Liver (tissue), 9 donors: ENCODE results near the gene SFTA2. TPM values are rescaled to one million over a fixed set of nuclear protein-coding genes. Genes with fewer than 3 reads are reported as not detected.

Experiments used
- DNase-seq: peaks from one replicate; pipeline ENCODE4 v3.0.0-alpha.2; 2017; ENCODE audit warnings: low spot score
- H3K27ac ChIP-seq, 2 donors: one replicate each; pipeline ENCODE4 v1.7.0; 2013; ENCODE audit warnings: inconsistent platforms in 2 of 2, low read length in 2 of 2, control low read depth in 1 of 2, low read depth in 1 of 2, mild to moderate bottlenecking in 1 of 2
- H3K27me3 ChIP-seq, 4 donors: one replicate each; pipeline versions ENCODE4 v1.6.1 to v1.7.0; 2013; ENCODE audit warnings: low read length in 3 of 4, inconsistent platforms in 1 of 4, mild to moderate bottlenecking in 1 of 4, moderate library complexity in 1 of 4; ENCODE audit not compliant: control insufficient read depth in 4 of 4, insufficient read depth in 4 of 4
- H3K36me3 ChIP-seq, 4 donors: one replicate each; pipeline versions ENCODE4 v1.6.1 to v1.7.0; 2013; ENCODE audit warnings: low read length in 3 of 4, mild to moderate bottlenecking in 3 of 4, low read depth in 1 of 4, moderate library complexity in 1 of 4; ENCODE audit not compliant: control insufficient read depth in 4 of 4, insufficient read depth in 3 of 4
- H3K4me1 ChIP-seq, 4 donors: one replicate each; pipeline versions ENCODE4 v1.6.1 to v1.7.0; 2013; ENCODE audit warnings: low read length in 3 of 4, mild to moderate bottlenecking in 3 of 4, moderate library complexity in 1 of 4; ENCODE audit not compliant: control insufficient read depth in 4 of 4, insufficient read depth in 4 of 4
- H3K4me3 ChIP-seq, 3 donors: one replicate each; pipeline versions ENCODE4 v1.6.1 to v1.7.0; 2013; ENCODE audit warnings: low read length in 3 of 3, control low read depth in 1 of 3, low read depth in 1 of 3, mild to moderate bottlenecking in 1 of 3
- H3K9ac ChIP-seq, 2 donors: one replicate each; pipeline ENCODE4 v1.7.0; 2013; ENCODE audit warnings: low read length in 2 of 2, mild to moderate bottlenecking in 2 of 2, moderate library complexity in 2 of 2, control low read depth in 1 of 2, low read depth in 1 of 2
- H3K9me3 ChIP-seq, 4 donors: one replicate each; pipeline versions ENCODE4 v1.6.1 to v1.7.0; 2013; ENCODE audit warnings: low read length in 3 of 4; ENCODE audit not compliant: control insufficient read depth in 4 of 4
- ATF3 ChIP-seq: IDR thresholded peaks from 2 replicates; pipeline ENCODE4 v1.6.1; 2016; ENCODE audit warnings: antibody characterized with exemption
- CTCF ChIP-seq: fragments of 150-350 bp; IDR thresholded peaks from 2 replicates; pipeline ENCODE4 v1.5.1; 2017; ENCODE audit warnings: improper control_type of control experiment, low read depth, low read length; ENCODE audit not compliant: missing input control
- EGR1 ChIP-seq, 2 donors: IDR thresholded peaks; 2 replicates each; pipeline ENCODE4 v1.6.1; 2016 to 2018; ENCODE audit warnings: antibody characterized with exemption in 2 of 2, low read depth in 2 of 2
- FOXA1 ChIP-seq: IDR thresholded peaks from 2 replicates; pipeline ENCODE4 v1.6.1; 2016; ENCODE audit warnings: antibody characterized with exemption
- FOXA2 ChIP-seq: IDR thresholded peaks from 2 replicates; pipeline ENCODE4 v1.6.1; 2016; ENCODE audit warnings: antibody characterized with exemption
- GABPA ChIP-seq, 2 donors: IDR thresholded peaks in 1 of 2; conservative IDR thresholded peaks in 1 of 2; 2 replicates each; pipeline ENCODE4 v1.6.1; 2016; ENCODE audit warnings: antibody characterized with exemption in 2 of 2, mild to moderate bottlenecking in 1 of 2, moderate library complexity in 1 of 2
- HNF4A ChIP-seq, 2 donors: conservative IDR thresholded peaks; 2 replicates each; pipeline ENCODE4 v1.6.1; 2016; ENCODE audit warnings: antibody characterized with exemption in 2 of 2, mild to moderate bottlenecking in 2 of 2
- HNF4G ChIP-seq: IDR thresholded peaks from 2 replicates; pipeline ENCODE4 v1.6.1; 2016; ENCODE audit warnings: antibody characterized with exemption
- JUND ChIP-seq, 2 donors: IDR thresholded peaks; 2 replicates each; pipeline ENCODE4 v1.6.1; 2016; ENCODE audit warnings: antibody characterized with exemption in 2 of 2
- MAX ChIP-seq: IDR thresholded peaks from 2 replicates; pipeline ENCODE4 v1.6.1; 2016; ENCODE audit warnings: antibody characterized with exemption
- NR2F2 ChIP-seq: IDR thresholded peaks from 2 replicates; pipeline ENCODE4 v1.6.1; 2016; ENCODE audit warnings: antibody characterized with exemption
- RAD21 ChIP-seq, 2 donors: IDR thresholded peaks; 2 replicates each; pipeline ENCODE4 v1.6.1; 2016; ENCODE audit warnings: antibody characterized with exemption in 2 of 2, mild to moderate bottlenecking in 2 of 2
- REST ChIP-seq: IDR thresholded peaks from 2 replicates; pipeline ENCODE4 v1.6.1; 2016; ENCODE audit warnings: antibody characterized with exemption, mild to moderate bottlenecking
- RXRA ChIP-seq, 2 donors: IDR thresholded peaks; 2 replicates each; pipeline ENCODE4 v1.6.1; 2017 to 2018; ENCODE audit warnings: antibody characterized with exemption in 2 of 2, mild to moderate bottlenecking in 1 of 2
- SP1 ChIP-seq: IDR thresholded peaks from 2 replicates; pipeline ENCODE4 v1.6.1; 2018; ENCODE audit warnings: antibody characterized with exemption, mild to moderate bottlenecking
- TAF1 ChIP-seq: conservative IDR thresholded peaks from 2 replicates; pipeline ENCODE4 v1.6.1; 2016; ENCODE audit warnings: antibody characterized with exemption, mild to moderate bottlenecking
- YY1 ChIP-seq: IDR thresholded peaks from 2 replicates; pipeline ENCODE4 v1.6.1; 2016; ENCODE audit warnings: antibody characterized with exemption, mild to moderate bottlenecking
- ZBTB33 ChIP-seq: IDR thresholded peaks from 2 replicates; pipeline ENCODE4 v1.6.1; 2016; ENCODE audit warnings: antibody characterized with exemption
- WGBS: extraction: QIAGEN DNeasy Blood & Tissue Kit; methylation state at CpG from one replicate; pipeline ENCODE4 v1.1.7; 2013; 5-methylcytosine and 5-hydroxymethylcytosine counted together
- polyA plus RNA-seq, 2 donors: library from polyadenylated mRNA; stranded (reverse) in 1 of 2; unstranded in 1 of 2; fragments of 200-250 nt in 1 of 2; fragments of >200 nt in 1 of 2; fragmentation: Nextera tagmentation in 1 of 2; extraction: Ambion mirVana in 1 of 2; gene quantifications; one replicate each; pipeline versions ENCODE4 v1.2.1 to v1.2.3, GENCODE V29; 2013 to 2015
- total RNA-seq, 2 donors: library from RNA; depleted of rRNA; stranded (reverse); fragments of >200 nt; gene quantifications; one replicate each; pipeline ENCODE4 v1.2.3, GENCODE V29; 2014
- donor health status: healthy.
- donor health status: healthy.
- donor health status: healthy.
- donor health status: healthy.
- donor health status: healthy.

The SFTA2 gene
- total and polyA plus RNA-seq, 4 donors = 0.60 TPM; not detected in 3

GRCh38 chr6:30922447-30922852, 9.5 kb downstream of the SFTA2 start:
- no peaks in the 10 kb centered on the region for H3K9me3 ChIP-seq
- H3K27ac ChIP-seq = no peak overlapping the region
- WGBS = 91% methylated on average over 7 of the region's 7 CpGs
- no peak for DNase-seq
- no peak overlapping the region for H3K9ac ChIP-seq
- H3K27me3 ChIP-seq = no peaks in the 10 kb centered on the region
- H3K4me3 ChIP-seq = no peak overlapping the region
- TF ChIP-seq JUND (IDR thresholded peaks at IDR 0.05) = no peak
- no peak for TF ChIP-seq TAF1
- no peak for TF ChIP-seq GABPA (IDR thresholded peaks at IDR 0.05 in 1 of 2, conservative IDR thresholded peaks at IDR 0.05 in 1 of 2)
- TF ChIP-seq MAX = no peak
- TF ChIP-seq REST = no peak
- no peak for TF ChIP-seq NR2F2
- TF ChIP-seq RAD21 (IDR thresholded peaks at IDR 0.05) = no peak
- no peak for TF ChIP-seq RXRA (IDR thresholded peaks at IDR 0.05)
- no peak for TF ChIP-seq FOXA1
- no peak for TF ChIP-seq FOXA2
- no peak for TF ChIP-seq EGR1 (IDR thresholded peaks at IDR 0.05; ENCODE audit: low read depth in 2 of 2)
- no peak for TF ChIP-seq ATF3
- no peaks in the 10 kb centered on the region for H3K4me1 ChIP-seq
- H3K36me3 ChIP-seq = peaks cover 18 to 78% (median 40%) of the 10 kb centered on the region in 4 donors

- DNase-seq = no peak
- H3K4me1 ChIP-seq = peaks cover 0 to 19% (median 13%) of the 10 kb centered on the region in 4 donors
- no peak overlapping the region for H3K27ac ChIP-seq
- no peaks in the 10 kb centered on the region for H3K9me3 ChIP-seq
- H3K36me3 ChIP-seq = peaks cover 13 to 58% (median 34%) of the 10 kb centered on the region in 4 donors
- TF ChIP-seq GABPA (IDR thresholded peaks at IDR 0.05 in 1 of 2, conservative IDR thresholded peaks at IDR 0.05 in 1 of 2) (no peak), MAX (no peak), JUND (IDR thresholded peaks at IDR 0.05) (no peak), EGR1 (IDR thresholded peaks at IDR 0.05; ENCODE audit: low read depth in 2 of 2) (no peak), HNF4G (no peak), REST (no peak), YY1 (no peak), TAF1 (no peak), HNF4A (conservative IDR thresholded peaks at IDR 0.05) (no peak), RAD21 (IDR thresholded peaks at IDR 0.05) (no peak), ZBTB33 (no peak), ATF3 (no peak), FOXA1 (no peak), RXRA (IDR thresholded peaks at IDR 0.05) (no peak), SP1 (no peak), NR2F2 (no peak), CTCF (no peak), FOXA2 (no peak)
- no peak overlapping the region for H3K9ac ChIP-seq
- no peaks in the 10 kb centered on the region for H3K27me3 ChIP-seq
- H3K4me3 ChIP-seq = no peak overlapping the region
- WGBS = 89% methylated on average over 8 of the region's 8 CpGs
These were observed 13.3 kb downstream of the SFTA2 start for GRCh38 chr6:30918670-30919069.
